Activated T-helper 17 cell treated with anti-CD3 and anti-CD28 coated beads, Interleukin-2, amount 50 U/mL, for 72 hours (primary cell): ENCODE results near the gene ATG16L1. TPM values are rescaled to one million over a fixed set of nuclear protein-coding genes. Genes with fewer than 3 reads are reported as not detected.

Experiments used
- ATAC-seq: fragments of 150-1000 bp; cut with Tn5 transposase; replicated peaks from 2 replicates; pipeline ENCODE4 v1.10.0; 2021; ENCODE audit warnings: mild to moderate bottlenecking, moderate library complexity
- H3K27ac Mint-ChIP-seq: one replicate; pipeline ENCODE4 v1.8.0; 2022; ENCODE audit warnings: mixed read lengths
- H3K27me3 Mint-ChIP-seq: one replicate; pipeline ENCODE4 v1.8.0; 2022; ENCODE audit warnings: mixed read lengths
- H3K36me3 Mint-ChIP-seq: one replicate; pipeline ENCODE4 v1.8.0; 2022; ENCODE audit warnings: low read depth, mild to moderate bottlenecking, mixed read lengths
- H3K4me1 Mint-ChIP-seq: one replicate; pipeline ENCODE4 v1.8.0; 2022; ENCODE audit warnings: mixed read lengths
- H3K4me3 Mint-ChIP-seq: one replicate; pipeline ENCODE4 v1.8.0; 2022; ENCODE audit warnings: mild to moderate bottlenecking, mixed read lengths
- H3K9me3 Mint-ChIP-seq: one replicate; pipeline ENCODE4 v1.8.0; 2022; ENCODE audit warnings: mixed read lengths
- total RNA-seq, 2 donors: library from RNA; stranded (reverse); gene quantifications; one replicate each; pipeline ENCODE4 v1.2.3, GENCODE V29; 2022

ATG16L1 gene
- total RNA-seq, 2 donors from 2014 or later = 24.5 to 34.1 TPM

GRCh38 chr2:233280114-233280693 lies 28.7 kb downstream of the ATG16L1 start:
- H3K27me3 Mint-ChIP-seq = no peaks in the 10 kb centered on the region
- no peak overlapping the region for H3K27ac Mint-ChIP-seq
- no peaks in the 10 kb centered on the region for H3K9me3 Mint-ChIP-seq
- peaks cover 100% of the 10 kb centered on the region for H3K36me3 Mint-ChIP-seq
- no peak overlapping the region for H3K4me3 Mint-ChIP-seq
- H3K4me1 Mint-ChIP-seq = no peaks in the 10 kb centered on the region
- ATAC-seq = no peak

GRCh38 chr2:233281553-233281952 lies 30.1 kb downstream of the ATG16L1 start:
- H3K36me3 Mint-ChIP-seq = peaks cover 100% of the 10 kb centered on the region
- no peak for ATAC-seq
- no peaks in the 10 kb centered on the region for H3K27me3 Mint-ChIP-seq
- peak overlapping the region; percentile 9 for H3K27ac Mint-ChIP-seq
- H3K4me3 Mint-ChIP-seq = no peak overlapping the region
- no peaks in the 10 kb centered on the region for H3K9me3 Mint-ChIP-seq
- H3K4me1 Mint-ChIP-seq = no peaks in the 10 kb centered on the region

- Mint-ChIP-seq H3K27me3 (no peaks in the 10 kb centered on the region), H3K36me3 (peaks cover 100% of the 10 kb centered on the region), H3K9me3 (no peaks in the 10 kb centered on the region), H3K4me3 (no peak overlapping the region), H3K4me1 (no peaks in the 10 kb centered on the region), H3K27ac (peak overlapping the region; percentile 9)
- ATAC-seq = no peak
These were observed 30.6 kb downstream of the ATG16L1 start for GRCh38 chr2:233281992-233282603.

GRCh38 chr2:233285921-233286320 lies 34.4 kb downstream of the ATG16L1 start:
- H3K27me3 Mint-ChIP-seq = no peaks in the 10 kb centered on the region
- peak overlapping the region; percentile 42 for H3K27ac Mint-ChIP-seq
- no peak overlapping the region for H3K4me3 Mint-ChIP-seq
- no peak for ATAC-seq
- H3K9me3 Mint-ChIP-seq = no peaks in the 10 kb centered on the region
- H3K36me3 Mint-ChIP-seq = peaks cover 98% of the 10 kb centered on the region
- peaks cover 1% of the 10 kb centered on the region for H3K4me1 Mint-ChIP-seq

GRCh38 chr2:233287871-233288270 lies 36.4 kb downstream of the ATG16L1 start:
- Mint-ChIP-seq H3K9me3 (no peaks in the 10 kb centered on the region), H3K27ac (no peak overlapping the region), H3K36me3 (peaks cover 98% of the 10 kb centered on the region), H3K4me3 (no peak overlapping the region), H3K4me1 (peaks cover 3% of the 10 kb centered on the region), H3K27me3 (no peaks in the 10 kb centered on the region)
- no peak for ATAC-seq

- Mint-ChIP-seq H3K4me3 (no peak overlapping the region), H3K9me3 (no peaks in the 10 kb centered on the region), H3K4me1 (peaks cover 3% of the 10 kb centered on the region), H3K36me3 (peaks cover 98% of the 10 kb centered on the region), H3K27ac (no peak overlapping the region), H3K27me3 (no peaks in the 10 kb centered on the region)
- ATAC-seq = no peak
These were observed 37.2 kb downstream of the ATG16L1 start for GRCh38 chr2:233288663-233289062.

GRCh38 chr2:233289648-233290047 lies 38.2 kb downstream of the ATG16L1 start:
- ATAC-seq = no peak

GRCh38 chr2:233290051-233290845 lies 38.8 kb downstream of the ATG16L1 start:
- no peak for ATAC-seq
- no peak overlapping the region for H3K4me3 Mint-ChIP-seq
- no peaks in the 10 kb centered on the region for H3K27me3 Mint-ChIP-seq
- peaks cover 3% of the 10 kb centered on the region for H3K4me1 Mint-ChIP-seq
- no peaks in the 10 kb centered on the region for H3K9me3 Mint-ChIP-seq
- H3K36me3 Mint-ChIP-seq = peaks cover 98% of the 10 kb centered on the region
- H3K27ac Mint-ChIP-seq = peak overlapping the region; percentile 66

More at GRCh38 chr2:233289648-233290047, 38.2 kb downstream of the ATG16L1 start:
- Mint-ChIP-seq H3K27ac (peak overlapping the region; percentile 66), H3K4me1 (peaks cover 3% of the 10 kb centered on the region), H3K4me3 (no peak overlapping the region), H3K36me3 (peaks cover 98% of the 10 kb centered on the region), H3K27me3 (no peaks in the 10 kb centered on the region), H3K9me3 (no peaks in the 10 kb centered on the region)

GRCh38 chr2:233295891-233296290 lies 44.4 kb downstream of the ATG16L1 start:
- Mint-ChIP-seq H3K4me1 (peaks cover 8% of the 10 kb centered on the region), H3K36me3 (peaks cover 56% of the 10 kb centered on the region), H3K27ac (no peak overlapping the region), H3K4me3 (no peak overlapping the region), H3K9me3 (no peaks in the 10 kb centered on the region), H3K27me3 (no peaks in the 10 kb centered on the region)
- ATAC-seq = no peak

- Mint-ChIP-seq H3K36me3 (peaks cover 44% of the 10 kb centered on the region), H3K27me3 (no peaks in the 10 kb centered on the region), H3K9me3 (no peaks in the 10 kb centered on the region), H3K27ac (no peak overlapping the region), H3K4me1 (peaks cover 5% of the 10 kb centered on the region), H3K4me3 (no peak overlapping the region)
- no peak for ATAC-seq
These were observed 45.6 kb downstream of the ATG16L1 start for GRCh38 chr2:233297076-233297475.

- Mint-ChIP-seq H3K4me1 (peaks cover 5% of the 10 kb centered on the region), H3K27me3 (no peaks in the 10 kb centered on the region), H3K4me3 (no peak overlapping the region), H3K36me3 (peaks cover 11% of the 10 kb centered on the region), H3K27ac (no peak overlapping the region), H3K9me3 (no peaks in the 10 kb centered on the region)
- no peak for ATAC-seq
These were observed 48.9 kb downstream of the ATG16L1 start for GRCh38 chr2:233300401-233300800.

GRCh38 chr2:233301248-233301647 lies 49.8 kb downstream of the ATG16L1 start:
- H3K9me3 Mint-ChIP-seq = no peaks in the 10 kb centered on the region
- ATAC-seq = no peak
- H3K27ac Mint-ChIP-seq = no peak overlapping the region
- peaks cover 2% of the 10 kb centered on the region for H3K36me3 Mint-ChIP-seq
- H3K27me3 Mint-ChIP-seq = no peaks in the 10 kb centered on the region
- peaks cover 5% of the 10 kb centered on the region for H3K4me1 Mint-ChIP-seq
- H3K4me3 Mint-ChIP-seq = no peak overlapping the region

- Mint-ChIP-seq H3K4me1 (peaks cover 5% of the 10 kb centered on the region), H3K9me3 (no peaks in the 10 kb centered on the region), H3K27ac (no peak overlapping the region), H3K4me3 (no peak overlapping the region), H3K27me3 (no peaks in the 10 kb centered on the region), H3K36me3 (no peaks in the 10 kb centered on the region)
- no peak for ATAC-seq
These were observed 50.3 kb downstream of the ATG16L1 start for GRCh38 chr2:233301811-233302210.

GRCh38 chr2:233303252-233303651 lies 51.8 kb downstream of the ATG16L1 start:
- H3K27me3 Mint-ChIP-seq = no peaks in the 10 kb centered on the region
- H3K36me3 Mint-ChIP-seq = no peaks in the 10 kb centered on the region
- H3K4me3 Mint-ChIP-seq = no peak overlapping the region
- peaks cover 5% of the 10 kb centered on the region for H3K4me1 Mint-ChIP-seq
- ATAC-seq = no peak
- H3K27ac Mint-ChIP-seq = no peak overlapping the region
- no peaks in the 10 kb centered on the region for H3K9me3 Mint-ChIP-seq

- Mint-ChIP-seq H3K36me3 (no peaks in the 10 kb centered on the region), H3K4me1 (no peaks in the 10 kb centered on the region), H3K4me3 (no peak within 1 kb of the TSS), H3K9me3 (no peaks in the 10 kb centered on the region), H3K27ac (no peak within 1 kb of the TSS), H3K27me3 (no peaks in the 10 kb centered on the region)
- ATAC-seq = no peak
These were observed 56.1 kb downstream of the ATG16L1 start, which contains the start of gene SAG for GRCh38 chr2:233307565-233307964. TSS of gene SAG (plus strand) at chr2:233307816. CDS start at chr2:233309190, 1,374 bp downstream.
